Stimulated activated CD8-positive, alpha-beta memory T cell treated with anti-CD3 and anti-CD28 coated beads, Interleukin-7, amount 100 ng/mL, for 1 hour (primary cell): Measurements from ENCODE around the gene ANKS3.

ENCODE experiments used
- DNase-seq, 2 donors: peaks; one replicate each; pipeline ENCODE4 v3.0.0-alpha.2; 2020; ENCODE audit warnings: low read depth in 2 of 2

The ANKS3 gene

GRCh38 chr16:4728676-4729075 lies 5.4 kb downstream of the ANKS3 start:
- DNase-seq, result no peak

GRCh38 chr16:4726616-4727015 lies 7.5 kb downstream of the ANKS3 start:
- DNase-seq, result no peak

- no peak for DNase-seq
Measured at GRCh38 chr16:4724661-4725270, 9.3 kb downstream of the ANKS3 start.

GRCh38 chr16:4723071-4723767 lies 10.9 kb downstream of the ANKS3 start:
- DNase-seq, result no peak

GRCh38 chr16:4718466-4718865 lies 15.6 kb downstream of the ANKS3 start:
- no peak for DNase-seq

- DNase-seq, result no peak
Measured at GRCh38 chr16:4714996-4715395, 19.1 kb downstream of the ANKS3 start.

GRCh38 chr16:4713663-4714501 lies 20.2 kb downstream of the ANKS3 start:
- DNase-seq, result no peak

GRCh38 chr16:4709481-4709880 lies 24.6 kb downstream of the ANKS3 start:
- no peak for DNase-seq

- DNase-seq, result no peak
Measured at GRCh38 chr16:4706871-4707270, 27.2 kb downstream of the ANKS3 start.

GRCh38 chr16:4704913-4705312 lies 29.2 kb downstream of the ANKS3 start:
- DNase-seq, result no peak

GRCh38 chr16:4704491-4704890 lies 29.6 kb downstream of the ANKS3 start:
- no peak for DNase-seq

GRCh38 chr16:4703906-4704305 lies 30.2 kb downstream of the ANKS3 start:
- no peak for DNase-seq

GRCh38 chr16:4702466-4702808 lies 31.6 kb downstream of the ANKS3 start:
- DNase-seq, result no peak

- no peak for DNase-seq
Measured at GRCh38 chr16:4701791-4702465, 32.1 kb downstream of the ANKS3 start.

GRCh38 chr16:4700997-4701743 lies 32.9 kb downstream of the ANKS3 start:
- no peak for DNase-seq

- no peak for DNase-seq
Measured at GRCh38 chr16:4700380-4700996, 33.6 kb downstream of the ANKS3 start.

GRCh38 chr16:4699046-4699556 lies 35.0 kb downstream of the ANKS3 start:
- DNase-seq, result no peak

GRCh38 chr16:4698321-4699045 lies 35.6 kb downstream of the ANKS3 start:
- DNase-seq, result no peak

- DNase-seq, result no peak
Measured at GRCh38 chr16:4697848-4698291, 36.2 kb downstream of the ANKS3 start.
